ENCODE data around the gene MIPEP.

The MIPEP gene

GRCh38 chr13:23867027-23867491, 22.1 kb downstream of the MIPEP start:
- no peaks in the 10 kb centered on the region for H3K36me3 ChIP-seq
- H3K4me1 ChIP-seq (ENCODE audit: control insufficient read depth in 1 of 2, insufficient read depth in 1 of 2, low read depth in 1 of 2, low read length in 1 of 2): no peaks in the 10 kb centered on the region
- no peak overlapping the region for H3K27ac ChIP-seq
- H3K27me3 ChIP-seq: no peaks in the 10 kb centered on the region
- no peaks in the 10 kb centered on the region for H3K9me3 ChIP-seq
- no peak for TF ChIP-seq CTCF (IDR thresholded peaks at IDR 0.05)
- no peak overlapping the region for H3K4me3 ChIP-seq (ENCODE audit: low read depth in 1 of 2, low read length in 1 of 2)

GRCh38 chr13:23866420-23867026, 22.7 kb downstream of the MIPEP start:
- Histone ChIP-seq H3K4me3 (ENCODE audit: low read depth in 1 of 2, low read length in 1 of 2) (no peak overlapping the region), H3K27me3 (no peaks in the 10 kb centered on the region), H3K36me3 (no peaks in the 10 kb centered on the region), H3K9me3 (no peaks in the 10 kb centered on the region), H3K27ac (no peak overlapping the region), H3K4me1 (ENCODE audit: control insufficient read depth in 1 of 2, insufficient read depth in 1 of 2, low read depth in 1 of 2, low read length in 1 of 2) (no peaks in the 10 kb centered on the region)
- TF ChIP-seq CTCF (IDR thresholded peaks at IDR 0.05): no peak

GRCh38 chr13:23865906-23866305, 23.3 kb downstream of the MIPEP start:
- Histone ChIP-seq H3K9me3 (no peaks in the 10 kb centered on the region), H3K27ac (no peak overlapping the region), H3K4me1 (ENCODE audit: control insufficient read depth in 1 of 2, insufficient read depth in 1 of 2, low read depth in 1 of 2, low read length in 1 of 2) (no peaks in the 10 kb centered on the region), H3K4me3 (ENCODE audit: low read depth in 1 of 2, low read length in 1 of 2) (no peak overlapping the region), H3K27me3 (no peaks in the 10 kb centered on the region), H3K36me3 (no peaks in the 10 kb centered on the region)
- no peak for TF ChIP-seq CTCF (IDR thresholded peaks at IDR 0.05)

GRCh38 chr13:23865026-23865425, 24.2 kb downstream of the MIPEP start:
- H3K4me3 ChIP-seq (ENCODE audit: low read depth in 1 of 2, low read length in 1 of 2): no peak overlapping the region
- TF ChIP-seq CTCF (IDR thresholded peaks at IDR 0.05): no peak
- no peaks in the 10 kb centered on the region for H3K27me3 ChIP-seq
- no peaks in the 10 kb centered on the region for H3K36me3 ChIP-seq
- H3K27ac ChIP-seq: no peak overlapping the region
- H3K9me3 ChIP-seq: no peaks in the 10 kb centered on the region
- H3K4me1 ChIP-seq (ENCODE audit: control insufficient read depth in 1 of 2, insufficient read depth in 1 of 2, low read depth in 1 of 2, low read length in 1 of 2): no peaks in the 10 kb centered on the region

- Histone ChIP-seq H3K27me3 (no peaks in the 10 kb centered on the region), H3K36me3 (no peaks in the 10 kb centered on the region), H3K4me1 (ENCODE audit: control insufficient read depth in 1 of 2, insufficient read depth in 1 of 2, low read depth in 1 of 2, low read length in 1 of 2) (no peaks in the 10 kb centered on the region), H3K4me3 (ENCODE audit: low read depth in 1 of 2, low read length in 1 of 2) (no peak overlapping the region), H3K9me3 (no peaks in the 10 kb centered on the region), H3K27ac (no peak overlapping the region)
- no peak for TF ChIP-seq CTCF (IDR thresholded peaks at IDR 0.05)
These were observed 27.9 kb downstream of the MIPEP start for GRCh38 chr13:23861310-23861709.
